K562 (cell line): Measurements from ENCODE around the gene FN3K. TPM values are rescaled to one million over a fixed set of nuclear protein-coding genes. Genes with fewer than 3 reads are reported as not detected.

Experiments
- CGGBP1 ChIP-seq: fragments of 250-450 bp; sonication (Bioruptor Pico); IDR thresholded peaks from 2 replicates; pipeline ENCODE4 v1.9.0; 2021; ENCODE audit warnings: mild to moderate bottlenecking
- DACH1 ChIP-seq: fragments of 450-650 bp; IDR thresholded peaks from 2 replicates; pipeline ENCODE4 v1.6.1; 2018; ENCODE audit not compliant: partially characterized antibody
- DNMT1 ChIP-seq: fragments of 450-650 bp; IDR thresholded peaks from 2 replicates; pipeline ENCODE4 v1.6.1; 2016; ENCODE audit warnings: antibody characterized with exemption, mild to moderate bottlenecking
- FIP1L1 ChIP-seq: fragments of 200-400 bp; formaldehyde crosslinking; IDR thresholded peaks from 2 replicates; pipeline ENCODE4 v1.6.1; 2018; ENCODE audit warnings: mild to moderate bottlenecking, low read depth, low read length; ENCODE audit not compliant: poor library complexity, severe bottlenecking
- GABPA ChIP-seq: fragments of 200-800 bp; sonication (Bioruptor generic); conservative IDR thresholded peaks from 2 replicates; pipeline ENCODE4 v1.6.1; 2016; ENCODE audit warnings: low read depth, missing genetic modification characterization, missing compliant biosample characterization
- GMEB1 ChIP-seq: fragments of 250-450 bp; sonication (Bioruptor Pico); IDR thresholded peaks from 2 replicates; pipeline ENCODE4 v1.4.0; 2020; ENCODE audit warnings: mild to moderate bottlenecking
- ID3 ChIP-seq, 2 experiments: fragments of 250-450 bp in 1 of 2; fragments of 450-650 bp in 1 of 2; sonication (Bioruptor Pico) in 1 of 2; IDR thresholded peaks; 2 replicates each; pipeline versions ENCODE4 v1.6.1 to v1.8.0; 2016 to 2021; ENCODE audit warnings: mild to moderate bottlenecking in 2 of 2, moderate library complexity in 2 of 2, missing compliant biosample characterization in 1 of 2, missing genetic modification characterization in 1 of 2
- JUNB ChIP-seq: fragments of 450-650 bp; formaldehyde crosslinking; conservative IDR thresholded peaks from 2 replicates; pipeline ENCODE4 v1.4.0; 2020; ENCODE audit warnings: mild to moderate bottlenecking
- MAFG ChIP-seq: fragments of 450-650 bp; conservative IDR thresholded peaks from 2 replicates; pipeline ENCODE4 v1.6.1; 2016; ENCODE audit warnings: missing genetic modification characterization, missing compliant biosample characterization
- MAFK ChIP-seq: IDR thresholded peaks from 2 replicates; pipeline ENCODE4 v1.6.1; 2011; ENCODE audit warnings: low read length, improper control_type of control experiment
- MYC ChIP-seq, 2 experiments: fragments of 250-450 bp in 1 of 2; sonication (Bioruptor Pico) in 1 of 2; IDR thresholded peaks; 2 replicates each; pipeline versions ENCODE4 v1.5.1 to v1.6.1; 2012 to 2021; ENCODE audit warnings: low read depth in 2 of 2, borderline replicate concordance in 1 of 2, improper control_type of control experiment in 1 of 2, low read length in 1 of 2, mild to moderate bottlenecking in 1 of 2, moderate library complexity in 1 of 2
- PHF20 ChIP-seq: fragments of 450-650 bp; IDR thresholded peaks from 2 replicates; pipeline ENCODE4 v1.6.1; 2018; ENCODE audit not compliant: partially characterized antibody
- PHF8 ChIP-seq: fragments of 200-600 bp; sonication (generic); IDR thresholded peaks from 2 replicates; pipeline ENCODE4 v1.6.1; 2012; ENCODE audit warnings: mixed run types, mild to moderate bottlenecking, inconsistent platforms, low read length, moderate library complexity, borderline replicate concordance
- SAFB2 ChIP-seq: fragments of 200-400 bp; formaldehyde crosslinking; IDR thresholded peaks from 2 replicates; pipeline ENCODE4 v1.6.1; 2018; ENCODE audit warnings: borderline replicate concordance, low read length, low read depth, moderate library complexity; ENCODE audit not compliant: severe bottlenecking
- SMAD4 ChIP-seq: fragments of 250-450 bp; sonication (Bioruptor Pico); conservative IDR thresholded peaks from 2 replicates; pipeline ENCODE4 v1.8.0; 2021; ENCODE audit warnings: inconsistent platforms, mild to moderate bottlenecking, moderate library complexity
- SRF ChIP-seq, 2 experiments: fragments of 250-450, 450-650 bp in 1 of 2; sonication (Bioruptor Pico) in 1 of 2; sonication (generic) in 1 of 2; formaldehyde crosslinking; IDR thresholded peaks; 2 replicates each; pipeline versions ENCODE4 v1.5.0 to v1.5.1; 2020 to 2022; ENCODE audit warnings: mild to moderate bottlenecking in 1 of 2, missing genetic modification reagents in 1 of 2
- ZBTB49 ChIP-seq: sonication (generic); formaldehyde crosslinking; IDR thresholded peaks from 2 replicates; pipeline ENCODE4 v1.8.0; 2022; ENCODE audit warnings: missing genetic modification reagents, mild to moderate bottlenecking, borderline replicate concordance
- ZBTB7A ChIP-seq: IDR thresholded peaks from 2 replicates; pipeline ENCODE4 v1.6.1; 2011; ENCODE audit warnings: low read depth, mild to moderate bottlenecking, low read length, moderate library complexity, borderline replicate concordance; ENCODE audit not compliant: control insufficient read depth
- ZNF347 ChIP-seq: fragments of 450-650 bp; formaldehyde crosslinking; IDR thresholded peaks from 2 replicates; pipeline ENCODE4 v1.4.0; 2020; ENCODE audit warnings: low read depth, mild to moderate bottlenecking, moderate library complexity
- polyA plus RNA-seq, 8 experiments: library from polyadenylated mRNA; depleted of rRNA in 4 of 8; stranded (reverse) in 5 of 8; unstranded in 3 of 8; fragments of >200 nt; fragmentation: Nextera tagmentation in 2 of 8; fragmentation: Illumina TruSeq in 1 of 8; extraction: Ambion mirVana in 2 of 8; extraction: Trizol in 1 of 8; gene quantifications; 2 replicates each; pipeline versions ENCODE4 v1.2.1 to v1.2.3, GENCODE V29; 2011 to 2014; ENCODE audit warnings: inconsistent platforms in 1 of 8, missing spikeins in 1 of 8
- total RNA-seq, 7 experiments: library from RNA; depleted of rRNA in 6 of 7; stranded (reverse); fragments of >200 nt in 6 of 7; fragmentation: Illumina TruSeq in 2 of 7; extraction: Trizol in 2 of 7; gene quantifications; 2 replicates each; pipeline versions ENCODE4 v1.2.1 to v1.2.3, GENCODE V29; 2011 to 2021; ENCODE audit warnings: low replicate concordance in 1 of 7

The FN3K gene
- total and polyA plus RNA-seq, 9 of the 15 experiments (the other 6 are each of a cell fraction or from before 2014, with no cell fraction given): 0.08 to 22.7 (median 3.8) TPM

GRCh38 chr17:82751571-82752370 lies 16.4 kb downstream of the FN3K start, which contains the start of gene TBCD (continued):
- TF ChIP-seq ID3 (CRISPR knock-in tag; IDR thresholded peaks at IDR 0.05) (no peak), ID3 (tag; IDR thresholded peaks at IDR 0.05) (peak; percentile 34; the same call in 1 of the 2 replicates), SAFB2 (no peak), PHF8 (peak; percentile 66; the same call in 1 of the 2 replicates), MYC (IDR thresholded peaks at IDR 0.05; ENCODE audit: low read depth, low read length) (peak; percentile 91), MYC (CRISPR knock-in tag; IDR thresholded peaks at IDR 0.05; ENCODE audit: borderline replicate concordance, low read depth) (no peak), SRF (CRISPR knock-in tag; IDR thresholded peaks at IDR 0.05) (no peak), DNMT1 (no peak), ZBTB49 (no peak), JUNB (CRISPR knock-in tag) (no peak), PHF20 (peak; percentile 38), MAFG (tag) (no peak), CGGBP1 (CRISPR knock-in tag) (no peak), GMEB1 (CRISPR knock-in tag) (peak; percentile 75), GABPA (tag) (no peak; the same call in 1 of the 2 replicates), SMAD4 (CRISPR knock-in tag) (peak; percentile 58; the same call in 1 of the 2 replicates), DACH1 (peak; percentile 31), MAFK (no peak), ZNF347 (no peak), ZBTB7A (peak; percentile 27), FIP1L1 (no peak)
